HG03064 (cell line): Measurements from ENCODE around the gene CNDP1.
"Not testable (repeated sequence)": the region's sequence is repeated elsewhere in the genome, so short reads cannot be mapped to it uniquely, and the experiment has no call there.

Source experiments
- ATAC-seq: cut with Tn5 transposase; IDR thresholded peaks from one replicate; pipeline ENCODE4 v1.9.1; 2021; ENCODE audit warnings: low read depth; ENCODE audit not compliant: unreplicated experiment

Gene CNDP1

GRCh38 chr18:74541703-74542555 lies 7.6 kb downstream of the CNDP1 start:
- no peak for ATAC-seq

- ATAC-seq = no peak
Measured at GRCh38 chr18:74544898-74545297, 10.6 kb downstream of the CNDP1 start.

- ATAC-seq = no peak
Measured at GRCh38 chr18:74546007-74546406, 11.7 kb downstream of the CNDP1 start.

GRCh38 chr18:74546751-74547530 lies 12.6 kb downstream of the CNDP1 start:
- ATAC-seq = no peak

GRCh38 chr18:74547860-74548259 lies 13.6 kb downstream of the CNDP1 start:
- no peak for ATAC-seq

- ATAC-seq = no peak
Measured at GRCh38 chr18:74549591-74550104, 15.3 kb downstream of the CNDP1 start.

GRCh38 chr18:74550886-74551285 lies 16.6 kb downstream of the CNDP1 start:
- no peak for ATAC-seq

- no peak for ATAC-seq
Measured at GRCh38 chr18:74551452-74551851, 17.2 kb downstream of the CNDP1 start.

GRCh38 chr18:74551936-74552555 lies 17.7 kb downstream of the CNDP1 start:
- ATAC-seq = peak; percentile 99

GRCh38 chr18:74556126-74556525 lies 21.8 kb downstream of the CNDP1 start:
- no peak for ATAC-seq

GRCh38 chr18:74558096-74558495 lies 23.8 kb downstream of the CNDP1 start:
- no peak for ATAC-seq

GRCh38 chr18:74562131-74562730 lies 27.9 kb downstream of the CNDP1 start:
- ATAC-seq = no peak

- no peak for ATAC-seq
Measured at GRCh38 chr18:74562775-74563174, 28.5 kb downstream of the CNDP1 start.

- no peak for ATAC-seq
Measured at GRCh38 chr18:74563999-74564398, 29.7 kb downstream of the CNDP1 start.

GRCh38 chr18:74565164-74565563 lies 30.9 kb downstream of the CNDP1 start:
- ATAC-seq = not testable (repeated sequence)

- ATAC-seq = not testable (repeated sequence)
Measured at GRCh38 chr18:74565993-74566392, 31.7 kb downstream of the CNDP1 start.

- ATAC-seq = no peak
Measured at GRCh38 chr18:74567822-74568221, 33.5 kb downstream of the CNDP1 start.

GRCh38 chr18:74569401-74569800 lies 35.1 kb downstream of the CNDP1 start:
- no peak for ATAC-seq

- no peak for ATAC-seq
Measured at GRCh38 chr18:74570266-74570665, 36.0 kb downstream of the CNDP1 start.

- no peak for ATAC-seq
Measured at GRCh38 chr18:74571895-74572680, 37.8 kb downstream of the CNDP1 start.
